Measurements from ENCODE around the gene GAA. TPM values are rescaled to one million over a fixed set of nuclear protein-coding genes. Genes with fewer than 3 reads are reported as not detected.

GAA gene
- total RNA-seq, 3 donors from 2014 or later, result 40.6 to 80.3 (median 56.5) TPM

DNA sequence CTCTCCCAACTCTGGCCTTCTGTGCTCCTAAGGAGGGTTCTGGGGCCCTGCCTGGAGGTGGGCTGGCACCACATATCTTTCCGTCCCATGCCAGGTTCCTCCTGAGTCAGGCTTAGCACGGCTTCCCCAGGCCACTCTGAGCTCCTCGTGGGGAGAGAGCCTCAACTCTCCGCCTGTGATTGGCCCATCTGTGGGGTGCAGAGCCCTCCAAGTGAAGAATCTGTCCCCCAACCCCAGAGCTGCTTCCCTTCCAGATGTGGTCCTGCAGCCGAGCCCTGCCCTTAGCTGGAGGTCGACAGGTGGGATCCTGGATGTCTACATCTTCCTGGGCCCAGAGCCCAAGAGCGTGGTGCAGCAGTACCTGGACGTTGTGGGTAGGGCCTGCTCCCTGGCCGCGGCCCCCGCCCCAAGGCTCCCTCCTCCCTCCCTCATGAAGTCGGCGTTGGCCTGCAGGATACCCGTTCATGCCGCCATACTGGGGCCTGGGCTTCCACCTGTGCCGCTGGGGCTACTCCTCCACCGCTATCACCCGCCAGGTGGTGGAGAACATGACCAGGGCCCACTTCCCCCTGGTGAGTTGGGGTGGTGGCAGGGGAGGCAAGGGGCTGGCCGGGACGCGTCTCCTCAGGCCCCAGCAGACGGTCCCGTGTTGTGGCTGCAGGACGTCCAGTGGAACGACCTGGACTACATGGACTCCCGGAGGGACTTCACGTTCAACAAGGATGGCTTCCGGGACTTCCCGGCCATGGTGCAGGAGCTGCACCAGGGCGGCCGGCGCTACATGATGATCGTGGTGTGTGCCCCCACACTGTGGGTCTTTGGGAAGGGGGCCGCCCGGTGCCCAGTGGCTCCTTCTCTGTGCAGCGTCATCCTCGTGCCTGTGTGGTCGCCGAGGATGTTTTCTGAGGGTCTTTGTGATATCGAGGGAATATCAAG, 6.9 kb downstream of the GAA start:
- H3K9me3 ChIP-seq, result no peaks in the 10 kb centered on the region
- H3K27ac ChIP-seq, result peak overlapping the region in 1 of 2 donors; percentile 58
- intact Hi-C loops (cut with DNase I; ENCODE audit: low total_unique reads), result no loop called here
- no peak overlapping the region for H3K4me3 ChIP-seq
- no peaks in the 10 kb centered on the region for H3K27me3 ChIP-seq
- H3K36me3 ChIP-seq, result no peaks in the 10 kb centered on the region
- TF ChIP-seq POLR2AphosphoS5 (IDR thresholded peaks at IDR 0.05), result no peak
- TF ChIP-seq, protein P1, sequence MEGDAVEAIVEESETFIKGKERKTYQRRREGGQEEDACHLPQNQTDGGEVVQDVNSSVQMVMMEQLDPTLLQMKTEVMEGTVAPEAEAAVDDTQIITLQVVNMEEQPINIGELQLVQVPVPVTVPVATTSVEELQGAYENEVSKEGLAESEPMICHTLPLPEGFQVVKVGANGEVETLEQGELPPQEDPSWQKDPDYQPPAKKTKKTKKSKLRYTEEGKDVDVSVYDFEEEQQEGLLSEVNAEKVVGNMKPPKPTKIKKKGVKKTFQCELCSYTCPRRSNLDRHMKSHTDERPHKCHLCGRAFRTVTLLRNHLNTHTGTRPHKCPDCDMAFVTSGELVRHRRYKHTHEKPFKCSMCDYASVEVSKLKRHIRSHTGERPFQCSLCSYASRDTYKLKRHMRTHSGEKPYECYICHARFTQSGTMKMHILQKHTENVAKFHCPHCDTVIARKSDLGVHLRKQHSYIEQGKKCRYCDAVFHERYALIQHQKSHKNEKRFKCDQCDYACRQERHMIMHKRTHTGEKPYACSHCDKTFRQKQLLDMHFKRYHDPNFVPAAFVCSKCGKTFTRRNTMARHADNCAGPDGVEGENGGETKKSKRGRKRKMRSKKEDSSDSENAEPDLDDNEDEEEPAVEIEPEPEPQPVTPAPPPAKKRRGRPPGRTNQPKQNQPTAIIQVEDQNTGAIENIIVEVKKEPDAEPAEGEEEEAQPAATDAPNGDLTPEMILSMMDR (IDR thresholded peaks at IDR 0.05), result no peak
- TF ChIP-seq POLR2A (IDR thresholded peaks at IDR 0.05), result no peak
- DNase-seq (ENCODE audit: low spot score in 2 of 2), result peak in 1 of 2 donors; percentile 39
- H3K4me1 ChIP-seq, result no peaks in the 10 kb centered on the region

DNA sequence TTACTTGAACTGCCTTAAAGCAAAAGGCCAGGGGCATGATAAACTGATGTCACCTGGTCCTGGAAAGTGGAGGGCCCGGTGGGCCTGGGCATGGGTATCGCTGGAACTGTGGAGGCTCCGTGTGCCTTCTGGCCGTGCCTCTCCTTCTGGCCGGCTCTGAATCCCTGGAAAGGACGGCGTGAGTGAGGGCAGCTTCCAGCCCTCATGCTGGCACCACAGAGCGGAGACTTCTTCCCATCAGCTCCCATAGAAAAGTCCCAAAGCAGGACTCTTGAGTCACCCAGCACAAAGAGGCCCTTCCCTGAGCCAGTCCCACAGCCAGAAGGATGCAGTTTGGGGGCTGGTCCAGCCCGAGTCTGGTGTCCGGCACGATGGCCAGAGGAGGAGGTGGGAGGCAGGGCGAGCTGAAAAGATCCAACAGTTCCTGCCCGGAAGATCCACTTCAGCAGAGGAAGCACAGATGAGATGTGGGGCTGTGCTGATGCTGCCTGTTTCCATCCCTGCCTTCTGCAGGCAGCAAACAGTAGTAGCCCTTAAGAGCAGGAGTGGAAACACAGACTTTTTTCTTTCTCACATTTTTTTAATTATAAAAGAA, 7.8 kb downstream of the GAA start:
- Histone ChIP-seq H3K36me3 (no peaks in the 10 kb centered on the region), H3K27me3 (no peaks in the 10 kb centered on the region), H3K4me1 (no peaks in the 10 kb centered on the region), H3K9me3 (no peaks in the 10 kb centered on the region), H3K27ac (peak overlapping the region; percentile 38 to 58), H3K4me3 (no peak overlapping the region)
- TF ChIP-seq POLR2AphosphoS5 (IDR thresholded peaks at IDR 0.05) (no peak), POLR2A (IDR thresholded peaks at IDR 0.05) (no peak)
- TF ChIP-seq, protein P1 (IDR thresholded peaks at IDR 0.05), result no peak
- no peak for DNase-seq (ENCODE audit: low spot score in 2 of 2)
- intact Hi-C loops (cut with DNase I; ENCODE audit: low total_unique reads), result no loop called here

DNA sequence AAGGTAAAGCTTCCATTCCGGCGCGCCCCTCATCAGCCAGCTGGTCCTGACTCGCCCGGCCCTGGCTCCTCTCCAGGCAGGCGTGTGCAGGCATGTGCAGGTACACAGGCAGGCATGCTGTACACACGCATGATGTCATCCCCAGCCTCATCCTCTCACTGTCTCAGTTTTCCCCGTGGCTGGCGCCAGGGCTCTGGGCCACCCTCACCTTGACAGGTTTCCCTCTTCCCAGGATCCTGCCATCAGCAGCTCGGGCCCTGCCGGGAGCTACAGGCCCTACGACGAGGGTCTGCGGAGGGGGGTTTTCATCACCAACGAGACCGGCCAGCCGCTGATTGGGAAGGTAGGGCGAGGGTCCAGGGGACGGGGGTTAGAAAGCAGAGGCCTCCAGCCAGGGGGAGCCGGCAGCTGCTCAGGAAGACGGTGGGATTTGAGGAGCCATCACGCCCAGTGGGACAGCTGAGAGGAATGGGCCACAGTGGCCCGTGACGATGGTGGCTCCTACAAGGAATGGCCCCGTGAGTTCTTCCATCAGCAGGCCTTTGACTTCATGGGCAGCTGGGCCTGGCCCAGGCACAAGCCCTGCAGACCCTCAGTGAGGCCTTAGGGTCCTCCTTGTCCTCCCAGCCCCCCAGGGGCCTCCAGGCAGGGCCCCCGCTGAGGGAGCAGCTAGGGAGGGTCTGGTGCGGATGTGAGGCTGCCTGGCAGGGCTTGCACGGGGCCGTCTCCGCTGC, 8.5 kb downstream of the GAA start:
- no peaks in the 10 kb centered on the region for H3K36me3 ChIP-seq
- H3K9me3 ChIP-seq, result no peaks in the 10 kb centered on the region
- TF ChIP-seq POLR2AphosphoS5 (IDR thresholded peaks at IDR 0.05) (no peak), POLR2A (IDR thresholded peaks at IDR 0.05) (no peak)
- TF ChIP-seq, protein P1 (IDR thresholded peaks at IDR 0.05), result no peak
- peak; percentile 52 to 82 for DNase-seq (ENCODE audit: low spot score in 2 of 2)
- peak overlapping the region; percentile 58 to 62 for H3K27ac ChIP-seq
- intact Hi-C loops (cut with DNase I; ENCODE audit: low total_unique reads), result no loop called here
- H3K4me3 ChIP-seq, result no peak overlapping the region
- no peaks in the 10 kb centered on the region for H3K4me1 ChIP-seq
- no peaks in the 10 kb centered on the region for H3K27me3 ChIP-seq

DNA sequence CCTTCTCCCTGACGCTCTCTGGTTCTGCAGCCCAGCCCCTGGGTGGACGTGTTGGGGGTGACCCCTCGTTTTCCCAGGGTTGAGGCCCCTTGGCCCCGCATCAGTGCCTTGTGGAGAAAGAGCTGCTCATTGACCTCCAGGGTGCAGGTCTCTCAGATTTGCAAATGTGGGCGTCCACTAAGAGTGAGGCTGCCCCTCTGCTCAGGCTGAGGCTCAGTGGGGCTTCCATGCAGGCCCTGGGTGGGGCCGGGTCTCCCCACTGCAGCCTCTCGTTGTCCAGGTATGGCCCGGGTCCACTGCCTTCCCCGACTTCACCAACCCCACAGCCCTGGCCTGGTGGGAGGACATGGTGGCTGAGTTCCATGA, 9.0 kb downstream of the GAA start:
- Histone ChIP-seq H3K9me3 (no peaks in the 10 kb centered on the region), H3K27me3 (no peaks in the 10 kb centered on the region), H3K4me3 (no peak overlapping the region), H3K27ac (peak overlapping the region in 1 of 2 donors; percentile 62), H3K4me1 (no peaks in the 10 kb centered on the region), H3K36me3 (no peaks in the 10 kb centered on the region)
- intact Hi-C loops (cut with DNase I; ENCODE audit: low total_unique reads), result no loop called here
- TF ChIP-seq, protein P1 (IDR thresholded peaks at IDR 0.05), result no peak
- no peak for TF ChIP-seq POLR2AphosphoS5 (IDR thresholded peaks at IDR 0.05)
- no peak for TF ChIP-seq POLR2A (IDR thresholded peaks at IDR 0.05)
- peak in 1 of 2 donors; percentile 43 for DNase-seq (ENCODE audit: low spot score in 2 of 2)

Data from breast epithelium (tissue), 4 donors.